ENCODE data around the gene DLST.

DLST gene

GRCh38 chr14:74860899-74861733 lies 20.6 kb upstream of the DLST start:
- TF ChIP-seq CTCF (conservative IDR thresholded peaks at IDR 0.05; ENCODE audit: low read length) = peak; percentile 86
- peak; percentile 83 for DNase-seq (ENCODE audit: low read depth)
- no peak overlapping the region for H3K4me3 ChIP-seq (ENCODE audit: low read length)

- no peak for DNase-seq (ENCODE audit: low read depth)
- H3K4me3 ChIP-seq (ENCODE audit: low read length) = no peak overlapping the region
- no peak for TF ChIP-seq CTCF (conservative IDR thresholded peaks at IDR 0.05; ENCODE audit: low read length)
Observed at GRCh38 chr14:74861734-74862090, 20.0 kb upstream of the DLST start.

- TF ChIP-seq CTCF (conservative IDR thresholded peaks at IDR 0.05; ENCODE audit: low read length) = no peak
Observed at GRCh38 chr14:74863274-74863673, 18.4 kb upstream of the DLST start.

GRCh38 chr14:74864198-74864597 lies 17.5 kb upstream of the DLST start:
- DNase-seq (ENCODE audit: low read depth) = no peak
- no peak overlapping the region for H3K4me3 ChIP-seq (ENCODE audit: low read length)
- TF ChIP-seq CTCF (conservative IDR thresholded peaks at IDR 0.05; ENCODE audit: low read length) = no peak

More at GRCh38 chr14:74863274-74863673, 18.4 kb upstream of the DLST start:
- H3K4me3 ChIP-seq (ENCODE audit: low read length) = no peak overlapping the region
- DNase-seq (ENCODE audit: low read depth) = no peak

GRCh38 chr14:74865156-74865555 lies 16.6 kb upstream of the DLST start:
- no peak for DNase-seq (ENCODE audit: low read depth)
- no peak overlapping the region for H3K4me3 ChIP-seq (ENCODE audit: low read length)
- no peak for TF ChIP-seq CTCF (conservative IDR thresholded peaks at IDR 0.05; ENCODE audit: low read length)

- TF ChIP-seq CTCF (conservative IDR thresholded peaks at IDR 0.05; ENCODE audit: low read length) = no peak
Observed at GRCh38 chr14:74866708-74867389, 14.9 kb upstream of the DLST start.

GRCh38 chr14:74867673-74868072 lies 14.0 kb upstream of the DLST start:
- peak; percentile 89 for DNase-seq (ENCODE audit: low read depth)
- no peak for TF ChIP-seq CTCF (conservative IDR thresholded peaks at IDR 0.05; ENCODE audit: low read length)
- H3K4me3 ChIP-seq (ENCODE audit: low read length) = no peak overlapping the region

More at GRCh38 chr14:74866708-74867389, 14.9 kb upstream of the DLST start:
- no peak for DNase-seq (ENCODE audit: low read depth)
- H3K4me3 ChIP-seq (ENCODE audit: low read length) = no peak overlapping the region

Data from AG10803 (cell line).